PC-9 (cell line): Measurements from ENCODE around the gene CFAP61.

ENCODE experiments used
- EZH2 ChIP-seq: fragments of 200-600 bp; sonication (generic); IDR thresholded peaks from 2 replicates; pipeline ENCODE4 v1.8.0; 2017; ENCODE audit warnings: antibody characterized with exemption, low read depth
- TF ChIP-seq, protein P1 (sequence below): fragments of 200-600 bp; sonication (generic); conservative IDR thresholded peaks from 2 replicates; pipeline ENCODE4 v1.6.1; 2017; ENCODE audit warnings: mixed run types, antibody characterized with exemption, mild to moderate bottlenecking, moderate library complexity

DNA sequence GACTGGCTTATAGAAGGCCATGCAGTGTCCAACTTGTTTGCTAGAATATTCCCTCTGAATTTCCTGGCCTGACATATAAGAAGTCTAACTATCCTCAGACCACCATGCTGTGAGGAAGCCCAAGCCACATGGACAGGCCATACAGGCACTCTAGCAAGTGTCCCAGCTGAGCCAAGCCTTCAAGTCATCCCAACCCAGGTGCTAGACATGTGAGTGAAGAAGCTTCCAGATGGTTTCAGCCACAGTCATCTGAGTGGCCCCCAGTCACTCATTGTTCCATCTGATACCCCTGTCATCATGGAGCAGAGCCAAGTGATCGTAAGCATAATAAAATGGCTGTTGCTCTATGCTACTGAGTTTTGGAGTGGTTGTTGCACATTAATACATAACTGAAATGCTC, 269.6 kb downstream of the CFAP61 start:
- TF ChIP-seq, protein P1, sequence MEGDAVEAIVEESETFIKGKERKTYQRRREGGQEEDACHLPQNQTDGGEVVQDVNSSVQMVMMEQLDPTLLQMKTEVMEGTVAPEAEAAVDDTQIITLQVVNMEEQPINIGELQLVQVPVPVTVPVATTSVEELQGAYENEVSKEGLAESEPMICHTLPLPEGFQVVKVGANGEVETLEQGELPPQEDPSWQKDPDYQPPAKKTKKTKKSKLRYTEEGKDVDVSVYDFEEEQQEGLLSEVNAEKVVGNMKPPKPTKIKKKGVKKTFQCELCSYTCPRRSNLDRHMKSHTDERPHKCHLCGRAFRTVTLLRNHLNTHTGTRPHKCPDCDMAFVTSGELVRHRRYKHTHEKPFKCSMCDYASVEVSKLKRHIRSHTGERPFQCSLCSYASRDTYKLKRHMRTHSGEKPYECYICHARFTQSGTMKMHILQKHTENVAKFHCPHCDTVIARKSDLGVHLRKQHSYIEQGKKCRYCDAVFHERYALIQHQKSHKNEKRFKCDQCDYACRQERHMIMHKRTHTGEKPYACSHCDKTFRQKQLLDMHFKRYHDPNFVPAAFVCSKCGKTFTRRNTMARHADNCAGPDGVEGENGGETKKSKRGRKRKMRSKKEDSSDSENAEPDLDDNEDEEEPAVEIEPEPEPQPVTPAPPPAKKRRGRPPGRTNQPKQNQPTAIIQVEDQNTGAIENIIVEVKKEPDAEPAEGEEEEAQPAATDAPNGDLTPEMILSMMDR: no peak
- no peak for TF ChIP-seq EZH2
